ENCODE results near the gene ADAM10. TPM values are rescaled to one million over a fixed set of nuclear protein-coding genes. Genes with fewer than 3 reads are reported as not detected.

Gene ADAM10
- total and polyA plus RNA-seq, 9 donors: 49.5 to 112 (median 85.2) TPM

GRCh38 chr15:58573270-58573669, 176.2 kb downstream of the ADAM10 start:
- no peaks in the 10 kb centered on the region for H3K27me3 ChIP-seq (ENCODE audit: control insufficient read depth, insufficient read depth, low read length)
- WGBS (ENCODE audit: insufficient coverage): 86% methylated on average over 1 of the region's 4 CpGs

GRCh38 chr15:58572521-58572920, 177.0 kb downstream of the ADAM10 start:
- H3K9me3 ChIP-seq (replicated peaks; ENCODE audit: control insufficient read depth, low read depth, low read length): peaks cover 3% of the 10 kb centered on the region
- H3K27ac ChIP-seq (ENCODE audit: low read length): no peak overlapping the region
- WGBS (ENCODE audit: insufficient coverage): 71% methylated on average over 4 of the region's 4 CpGs
- H3K4me3 ChIP-seq (ENCODE audit: low read length): no peak overlapping the region
- H3K36me3 ChIP-seq (ENCODE audit: control insufficient read depth, insufficient read depth, low read length): no peaks in the 10 kb centered on the region
- no peak for DNase-seq
- no peaks in the 10 kb centered on the region for H3K4me1 ChIP-seq (ENCODE audit: control insufficient read depth, insufficient read depth, low read length)
- no peaks in the 10 kb centered on the region for H3K27me3 ChIP-seq (ENCODE audit: control insufficient read depth, insufficient read depth, low read length)

More at GRCh38 chr15:58573270-58573669, 176.2 kb downstream of the ADAM10 start:
- DNase-seq: no peak
- Histone ChIP-seq H3K9me3 (replicated peaks; ENCODE audit: control insufficient read depth, low read depth, low read length) (peaks cover 3% of the 10 kb centered on the region), H3K4me3 (ENCODE audit: low read length) (no peak overlapping the region), H3K4me1 (ENCODE audit: control insufficient read depth, insufficient read depth, low read length) (no peaks in the 10 kb centered on the region), H3K27ac (ENCODE audit: low read length) (no peak overlapping the region), H3K36me3 (ENCODE audit: control insufficient read depth, insufficient read depth, low read length) (no peaks in the 10 kb centered on the region)

- Histone ChIP-seq H3K27ac (ENCODE audit: low read length) (no peak overlapping the region), H3K27me3 (ENCODE audit: control insufficient read depth, insufficient read depth, low read length) (no peaks in the 10 kb centered on the region), H3K9me3 (replicated peaks; ENCODE audit: control insufficient read depth, low read depth, low read length) (peaks cover 3% of the 10 kb centered on the region), H3K4me3 (ENCODE audit: low read length) (no peak overlapping the region), H3K4me1 (ENCODE audit: control insufficient read depth, insufficient read depth, low read length) (no peaks in the 10 kb centered on the region), H3K36me3 (ENCODE audit: control insufficient read depth, insufficient read depth, low read length) (no peaks in the 10 kb centered on the region)
- 80% methylated on average over 2 of the region's 6 CpGs for WGBS (ENCODE audit: insufficient coverage)
- DNase-seq: no peak
Observed at GRCh38 chr15:58571491-58571890, 178.0 kb downstream of the ADAM10 start.

GRCh38 chr15:58569455-58569854, 180.1 kb downstream of the ADAM10 start:
- H3K4me3 ChIP-seq (ENCODE audit: low read length): no peak overlapping the region

GRCh38 chr15:58568157-58568571, 181.3 kb downstream of the ADAM10 start:
- H3K9me3 ChIP-seq (replicated peaks; ENCODE audit: control insufficient read depth, low read depth, low read length): peaks cover 3% of the 10 kb centered on the region
- WGBS (ENCODE audit: insufficient coverage): 67% methylated on average over 2 of the region's 2 CpGs
- H3K4me3 ChIP-seq (ENCODE audit: low read length): no peak overlapping the region
- no peak overlapping the region for H3K27ac ChIP-seq (ENCODE audit: low read length)
- DNase-seq: peak; percentile 82
- peaks cover 4% of the 10 kb centered on the region for H3K4me1 ChIP-seq (ENCODE audit: control insufficient read depth, insufficient read depth, low read length)
- no peaks in the 10 kb centered on the region for H3K27me3 ChIP-seq (ENCODE audit: control insufficient read depth, insufficient read depth, low read length)
- H3K36me3 ChIP-seq (ENCODE audit: control insufficient read depth, insufficient read depth, low read length): no peaks in the 10 kb centered on the region

More at GRCh38 chr15:58569455-58569854, 180.1 kb downstream of the ADAM10 start:
- Histone ChIP-seq H3K27me3 (ENCODE audit: control insufficient read depth, insufficient read depth, low read length) (no peaks in the 10 kb centered on the region), H3K36me3 (ENCODE audit: control insufficient read depth, insufficient read depth, low read length) (no peaks in the 10 kb centered on the region), H3K4me1 (ENCODE audit: control insufficient read depth, insufficient read depth, low read length) (peaks cover 4% of the 10 kb centered on the region), H3K27ac (ENCODE audit: low read length) (no peak overlapping the region), H3K9me3 (replicated peaks; ENCODE audit: control insufficient read depth, low read depth, low read length) (peaks cover 3% of the 10 kb centered on the region)
- no CpG with 5 or more reads among the region's 1 CpG for WGBS (ENCODE audit: insufficient coverage)
- DNase-seq: no peak

- 53% methylated on average over 3 of the region's 6 CpGs for WGBS (ENCODE audit: insufficient coverage)
- Histone ChIP-seq H3K36me3 (ENCODE audit: control insufficient read depth, insufficient read depth, low read length) (no peaks in the 10 kb centered on the region), H3K9me3 (replicated peaks; ENCODE audit: control insufficient read depth, low read depth, low read length) (peaks cover 3% of the 10 kb centered on the region), H3K27me3 (ENCODE audit: control insufficient read depth, insufficient read depth, low read length) (no peaks in the 10 kb centered on the region), H3K4me1 (ENCODE audit: control insufficient read depth, insufficient read depth, low read length) (peaks cover 4% of the 10 kb centered on the region), H3K27ac (ENCODE audit: low read length) (no peak overlapping the region), H3K4me3 (ENCODE audit: low read length) (no peak overlapping the region)
- no peak for DNase-seq
Observed at GRCh38 chr15:58566029-58566428, 183.5 kb downstream of the ADAM10 start.

- no peak overlapping the region for H3K27ac ChIP-seq (ENCODE audit: low read length)
- H3K36me3 ChIP-seq (ENCODE audit: control insufficient read depth, insufficient read depth, low read length): no peaks in the 10 kb centered on the region
- peaks cover 4% of the 10 kb centered on the region for H3K4me1 ChIP-seq (ENCODE audit: control insufficient read depth, insufficient read depth, low read length)
- no peak overlapping the region for H3K4me3 ChIP-seq (ENCODE audit: low read length)
- DNase-seq: no peak
- no peaks in the 10 kb centered on the region for H3K27me3 ChIP-seq (ENCODE audit: control insufficient read depth, insufficient read depth, low read length)
- peaks cover 3% of the 10 kb centered on the region for H3K9me3 ChIP-seq (replicated peaks; ENCODE audit: control insufficient read depth, low read depth, low read length)
- WGBS (ENCODE audit: insufficient coverage): 83% methylated on average over 1 of the region's 4 CpGs
Observed at GRCh38 chr15:58565619-58566018, 183.9 kb downstream of the ADAM10 start.

- H3K27me3 ChIP-seq (ENCODE audit: control insufficient read depth, insufficient read depth, low read length): no peaks in the 10 kb centered on the region
- H3K4me3 ChIP-seq (ENCODE audit: low read length): no peak overlapping the region
- DNase-seq: peak; percentile 49
- WGBS (ENCODE audit: insufficient coverage): 33% methylated on average over 5 of the region's 6 CpGs
- H3K27ac ChIP-seq (ENCODE audit: low read length): no peak overlapping the region
- H3K9me3 ChIP-seq (replicated peaks; ENCODE audit: control insufficient read depth, low read depth, low read length): peaks cover 3% of the 10 kb centered on the region
- no peaks in the 10 kb centered on the region for H3K36me3 ChIP-seq (ENCODE audit: control insufficient read depth, insufficient read depth, low read length)
- peaks cover 4% of the 10 kb centered on the region for H3K4me1 ChIP-seq (ENCODE audit: control insufficient read depth, insufficient read depth, low read length)
Observed at GRCh38 chr15:58564981-58565380, 184.5 kb downstream of the ADAM10 start.

GRCh38 chr15:58562135-58562534, 187.4 kb downstream of the ADAM10 start:
- Histone ChIP-seq H3K9me3 (replicated peaks; ENCODE audit: control insufficient read depth, low read depth, low read length) (no peaks in the 10 kb centered on the region), H3K4me1 (ENCODE audit: control insufficient read depth, insufficient read depth, low read length) (peaks cover 4% of the 10 kb centered on the region), H3K27me3 (ENCODE audit: control insufficient read depth, insufficient read depth, low read length) (no peaks in the 10 kb centered on the region), H3K36me3 (ENCODE audit: control insufficient read depth, insufficient read depth, low read length) (no peaks in the 10 kb centered on the region), H3K27ac (ENCODE audit: low read length) (no peak overlapping the region), H3K4me3 (ENCODE audit: low read length) (no peak overlapping the region)
- DNase-seq: no peak
- 0% methylated on average over 1 of the region's 3 CpGs for WGBS (ENCODE audit: insufficient coverage)

- no peaks in the 10 kb centered on the region for H3K36me3 ChIP-seq (ENCODE audit: control insufficient read depth, insufficient read depth, low read length)
- no peak for DNase-seq
- H3K4me3 ChIP-seq (ENCODE audit: low read length): no peak overlapping the region
- WGBS (ENCODE audit: insufficient coverage): no CpG with 5 or more reads among the region's 1 CpG
- H3K9me3 ChIP-seq (replicated peaks; ENCODE audit: control insufficient read depth, low read depth, low read length): no peaks in the 10 kb centered on the region
- H3K27me3 ChIP-seq (ENCODE audit: control insufficient read depth, insufficient read depth, low read length): no peaks in the 10 kb centered on the region
- H3K27ac ChIP-seq (ENCODE audit: low read length): no peak overlapping the region
- peaks cover 4% of the 10 kb centered on the region for H3K4me1 ChIP-seq (ENCODE audit: control insufficient read depth, insufficient read depth, low read length)
Observed at GRCh38 chr15:58561321-58561720, 188.2 kb downstream of the ADAM10 start.

Data from muscle of leg (tissue), 11 donors.